HG03460 (cell line): Measurements from ENCODE around the gene TNS3.

Source experiments
- ATAC-seq: cut with Tn5 transposase; IDR thresholded peaks from one replicate; pipeline ENCODE4 v1.9.1; 2021; ENCODE audit not compliant: unreplicated experiment

Gene TNS3

DNA sequence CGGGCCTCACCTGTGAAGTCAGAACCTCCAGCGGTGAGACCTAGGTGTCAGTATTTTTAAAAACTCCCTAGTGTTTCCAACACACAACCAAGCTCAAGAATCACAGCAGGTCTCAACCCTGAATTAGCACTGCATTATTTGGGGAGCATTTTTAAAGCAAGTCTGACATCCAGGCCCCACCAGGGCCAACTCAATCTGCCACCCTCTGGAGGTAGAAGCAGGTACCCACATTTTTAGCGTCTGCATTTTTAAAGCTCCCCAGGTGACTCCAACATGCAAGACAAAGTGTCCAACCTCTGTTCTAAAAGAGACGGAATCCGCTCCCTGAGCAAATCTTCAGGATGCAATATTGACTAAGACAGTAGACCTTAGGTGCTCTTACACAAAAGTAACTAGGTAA lies 225.7 kb downstream of the TNS3 start:
- ATAC-seq: no peak

DNA sequence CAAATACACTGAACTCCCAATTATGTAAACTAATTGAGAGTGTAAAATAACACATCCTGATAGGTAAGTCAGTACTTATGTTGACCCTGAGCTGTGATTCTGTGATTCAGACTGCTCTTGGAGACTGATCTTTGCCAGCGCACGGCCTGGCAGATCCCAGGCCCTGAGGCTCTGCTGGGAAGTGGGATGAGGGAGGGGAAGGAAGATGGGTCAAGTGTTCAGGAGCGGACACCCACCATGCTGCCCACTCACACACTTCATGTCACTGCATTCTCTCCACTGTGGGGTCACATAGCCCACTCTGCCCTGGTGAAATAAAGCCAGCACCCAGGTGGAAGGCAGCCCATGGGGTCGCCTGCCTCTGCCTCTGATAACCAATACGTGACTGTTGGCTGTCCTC lies 226.2 kb downstream of the TNS3 start:
- ATAC-seq: no peak

GRCh38 chr7:47354831-47355541 lies 226.9 kb downstream of the TNS3 start:
- ATAC-seq: no peak

- no peak for ATAC-seq
These were observed 227.8 kb downstream of the TNS3 start for GRCh38 chr7:47354071-47354470.

- no peak for ATAC-seq
These were observed 229.4 kb downstream of the TNS3 start for GRCh38 chr7:47352394-47352968.

- ATAC-seq: no peak
These were observed 230.4 kb downstream of the TNS3 start for GRCh38 chr7:47351233-47352154.

- no peak for ATAC-seq
These were observed 231.5 kb downstream of the TNS3 start for GRCh38 chr7:47350425-47350824.

DNA sequence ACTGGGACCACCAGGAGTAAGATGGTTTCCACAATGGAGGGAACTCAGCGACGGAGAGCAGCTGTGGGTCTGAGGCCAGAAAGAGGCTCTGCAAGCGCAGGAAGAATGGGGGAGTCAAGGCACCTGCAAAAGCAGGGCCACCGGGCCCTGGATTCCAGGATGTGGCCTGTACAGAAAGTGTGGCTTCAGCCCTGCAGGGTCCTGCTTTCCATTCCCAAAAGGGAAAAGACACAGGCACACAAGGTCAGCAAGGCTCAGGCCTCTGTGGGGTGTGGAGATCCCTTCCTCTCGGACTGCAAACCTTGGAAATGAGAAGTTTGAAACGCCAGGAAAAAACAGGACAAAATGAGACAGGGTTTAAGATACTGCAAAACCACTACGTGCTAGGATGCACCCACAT lies 232.5 kb downstream of the TNS3 start:
- ATAC-seq: no peak

GRCh38 chr7:47347816-47348385 lies 234.0 kb downstream of the TNS3 start:
- ATAC-seq: no peak

GRCh38 chr7:47347346-47347745 lies 234.6 kb downstream of the TNS3 start:
- ATAC-seq: no peak

- no peak for ATAC-seq
These were observed 235.5 kb downstream of the TNS3 start for GRCh38 chr7:47346377-47346914.

DNA sequence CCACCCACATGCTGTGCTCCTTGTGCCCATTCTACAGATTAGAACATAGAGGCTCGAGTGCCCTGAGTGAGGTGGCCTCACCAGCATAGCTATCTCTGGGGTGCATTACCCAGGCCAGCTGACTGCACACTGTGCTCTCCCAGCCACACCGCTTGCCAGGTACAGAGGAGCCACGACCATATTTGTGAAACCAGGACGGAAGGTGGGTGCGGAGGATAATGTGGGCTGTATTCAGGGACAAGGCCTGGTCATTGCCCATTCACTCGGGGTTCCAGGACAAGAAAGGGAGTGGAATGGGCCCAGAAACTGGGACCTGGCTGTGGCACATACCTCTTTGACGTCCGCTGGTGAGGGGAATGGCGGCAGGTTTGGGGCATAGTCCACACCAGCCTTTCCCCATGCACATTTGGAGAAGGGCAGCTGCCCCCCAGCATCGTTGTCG lies 236.0 kb downstream of the TNS3 start:
- ATAC-seq: no peak

DNA sequence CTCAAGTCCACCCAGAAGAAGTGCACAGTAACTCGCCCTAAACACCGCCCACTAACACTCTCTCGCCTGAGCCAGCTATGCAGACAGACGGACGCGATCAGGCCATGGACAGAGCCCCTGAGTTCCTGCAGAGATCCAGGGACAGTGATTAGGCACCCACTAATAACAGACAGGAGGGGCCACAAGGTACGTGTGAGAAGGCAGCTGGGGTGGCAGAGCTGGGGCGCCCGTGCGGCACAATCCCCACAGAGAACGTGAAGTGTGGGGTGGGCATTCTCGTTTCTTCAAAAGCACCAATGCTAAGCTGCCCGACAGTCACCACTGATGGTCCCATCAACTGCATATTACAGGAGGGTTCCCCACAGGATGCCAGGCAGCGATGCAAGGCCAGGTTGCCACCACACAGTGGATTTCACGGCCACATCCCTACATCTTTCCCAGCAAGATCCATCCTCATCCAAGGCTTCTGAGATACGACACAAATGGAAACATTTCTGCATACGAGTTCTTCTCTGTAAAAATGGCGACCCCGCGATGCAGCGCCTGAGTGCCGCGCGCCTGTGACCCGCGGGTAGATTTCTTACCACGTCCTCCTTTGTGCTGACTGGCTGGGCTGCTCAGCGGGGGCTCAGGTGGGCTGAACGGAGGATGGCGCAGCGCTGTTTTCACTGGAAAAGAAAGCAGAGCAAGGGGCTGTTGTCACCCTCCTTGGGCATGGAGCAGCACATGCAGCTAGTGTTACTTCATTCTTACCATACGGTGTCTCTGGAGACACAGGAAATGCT lies 237.5 kb downstream of the TNS3 start:
- no peak for ATAC-seq

GRCh38 chr7:47343061-47343455 lies 238.9 kb downstream of the TNS3 start:
- no peak for ATAC-seq

GRCh38 chr7:47342296-47343060 lies 239.4 kb downstream of the TNS3 start:
- no peak for ATAC-seq

DNA sequence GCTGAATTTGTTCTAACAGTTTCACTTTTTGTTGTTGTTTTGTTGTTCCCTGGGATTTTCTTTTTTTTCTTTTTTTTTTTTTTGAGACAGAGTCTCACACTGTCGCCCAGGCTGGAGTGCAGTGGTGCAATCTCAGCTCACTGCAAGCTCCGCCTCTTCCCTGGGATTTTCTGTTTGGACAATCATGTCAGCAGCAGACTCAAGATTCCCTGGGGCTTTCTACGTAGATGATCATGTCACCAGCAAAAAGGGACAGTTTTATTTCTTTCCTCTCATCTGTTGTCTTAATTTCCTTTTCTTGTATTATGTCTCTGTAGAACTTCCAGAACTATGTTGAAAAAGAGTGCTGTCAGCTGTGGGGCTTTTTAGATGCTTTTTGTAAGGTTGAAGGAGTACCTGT lies 241.4 kb downstream of the TNS3 start:
- no peak for ATAC-seq

DNA sequence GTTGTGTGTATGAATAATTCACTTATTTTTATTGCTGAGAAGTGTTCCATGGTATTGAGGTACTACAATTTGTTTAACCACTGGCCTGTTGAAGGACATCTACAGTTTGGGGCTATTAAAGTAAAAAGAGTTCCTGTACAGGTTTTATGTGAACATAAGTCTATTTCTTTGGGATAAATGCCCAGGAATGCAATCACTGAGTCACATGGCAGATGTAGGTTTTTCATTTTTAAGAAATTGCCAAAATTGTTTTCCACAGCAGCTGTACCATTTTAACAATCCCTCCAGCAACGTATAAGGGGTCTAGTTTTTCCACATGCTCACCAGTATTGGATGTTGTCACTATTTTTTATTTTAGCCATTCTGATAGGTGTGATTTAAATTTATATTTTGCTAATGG lies 243.9 kb downstream of the TNS3 start:
- no peak for ATAC-seq

- peak; percentile 70 for ATAC-seq
These were observed 244.4 kb downstream of the TNS3 start for GRCh38 chr7:47337531-47337930.

DNA sequence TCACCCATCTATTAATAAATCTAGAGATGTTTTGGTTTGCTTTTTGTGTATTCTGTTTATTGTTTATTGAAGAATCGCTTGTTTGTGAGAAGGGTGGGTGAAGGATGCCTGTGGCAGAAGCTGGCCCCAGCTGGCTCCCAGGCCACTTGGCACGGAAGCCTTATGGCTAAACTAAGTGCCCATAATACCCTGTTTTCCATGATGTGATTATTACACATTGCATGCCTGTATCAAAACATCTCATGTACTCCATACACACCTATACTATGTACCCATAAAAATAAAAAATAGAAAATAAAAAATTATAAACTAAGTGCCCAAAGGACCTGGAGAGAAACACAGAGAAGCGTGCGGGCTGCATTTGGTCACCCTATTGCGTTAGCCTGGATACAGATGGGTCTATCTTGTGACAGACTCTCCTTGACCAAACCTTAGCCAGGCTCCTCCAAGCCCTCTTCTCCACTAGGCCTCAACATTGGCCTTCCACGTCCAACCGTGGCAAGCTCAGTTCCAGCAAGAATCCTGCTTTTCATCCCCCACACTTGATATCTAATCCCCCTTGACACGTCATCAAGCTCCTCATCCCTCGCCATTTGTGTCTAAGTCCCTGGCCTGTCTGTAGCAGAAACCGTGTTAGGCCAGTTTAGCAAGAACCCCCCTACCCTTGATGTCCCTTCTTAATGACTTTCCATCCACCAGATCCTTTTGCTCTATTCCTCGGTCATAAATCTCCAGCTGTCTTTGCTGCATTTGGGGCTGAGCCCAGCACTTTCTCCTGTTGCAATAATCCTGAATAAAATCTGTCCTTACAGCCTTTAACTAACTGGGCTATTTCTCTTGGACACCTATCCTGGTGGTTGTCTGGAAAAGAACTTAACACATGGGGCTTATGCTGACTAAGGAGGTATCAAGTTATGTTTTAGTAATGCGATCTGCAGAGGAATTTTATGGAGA lies 245.2 kb downstream of the TNS3 start:
- no peak for ATAC-seq
